T-helper 17 cell (primary cell): ENCODE data around the gene OR8D2. TPM values are rescaled to one million over a fixed set of nuclear protein-coding genes. Genes with fewer than 3 reads are reported as not detected.
"Not testable (repeated sequence)": the region's sequence is repeated elsewhere in the genome, so short reads cannot be mapped to it uniquely, and the experiment has no call there.

Experiments used
- ATAC-seq: fragments of 150-1000 bp; cut with Tn5 transposase; 2 replicates; pipeline ENCODE4 v1.10.0; 2021; ENCODE audit warnings: mild to moderate bottlenecking, moderate library complexity
- DNase-seq, 3 donors: peaks; one replicate each; pipeline versions ENCODE4 v3.0.0 to v3.0.0-alpha.2; 2020 to 2021
- H3K9me3 ChIP-seq: one replicate; pipeline ENCODE4 v1.7.0; 2013; ENCODE audit warnings: low read length, mild to moderate bottlenecking; ENCODE audit not compliant: control insufficient read depth, poor library complexity, severe bottlenecking
- H3K27ac Mint-ChIP-seq: one replicate; pipeline ENCODE4 v1.8.0; 2022; ENCODE audit warnings: mild to moderate bottlenecking, moderate library complexity, mixed read lengths
- H3K27me3 Mint-ChIP-seq: one replicate; pipeline ENCODE4 v1.8.0; 2022; ENCODE audit warnings: mixed read lengths
- H3K36me3 Mint-ChIP-seq: one replicate; pipeline ENCODE4 v1.8.0; 2022; ENCODE audit warnings: low read depth, mixed read lengths
- H3K4me1 Mint-ChIP-seq: one replicate; pipeline ENCODE4 v1.8.0; 2022; ENCODE audit warnings: mild to moderate bottlenecking, mixed read lengths
- H3K4me3 Mint-ChIP-seq: one replicate; pipeline ENCODE4 v1.8.0; 2022; ENCODE audit warnings: mild to moderate bottlenecking, moderate library complexity, mixed read lengths
- total RNA-seq, 4 donors: library from RNA in 2 of 4; stranded (reverse) in 2 of 4; gene quantifications; one replicate each; pipeline ENCODE4 v1.2.3 and lab custom pipeline; 2022 to 2026

Gene OR8D2
- total RNA-seq, 2 donors from 2014 or later: not detected

GRCh38 chr11:124274000-124274399, 46.0 kb downstream of the OR8D2 start:
- DNase-seq (no peak), ATAC-seq (no peak)
- peaks cover 3% of the 10 kb centered on the region for H3K9me3 ChIP-seq
- no peaks in the 10 kb centered on the region for H3K4me1 Mint-ChIP-seq
- H3K27me3 Mint-ChIP-seq: peaks cover 4% of the 10 kb centered on the region
- H3K36me3 Mint-ChIP-seq: no peaks in the 10 kb centered on the region
- no peak overlapping the region for H3K27ac Mint-ChIP-seq
- no peak overlapping the region for H3K4me3 Mint-ChIP-seq

GRCh38 chr11:124270886-124271285, 49.1 kb downstream of the OR8D2 start:
- not testable (repeated sequence) for DNase-seq, ATAC-seq, H3K36me3 Mint-ChIP-seq, H3K27me3 Mint-ChIP-seq, H3K9me3 ChIP-seq, H3K4me1 Mint-ChIP-seq, H3K4me3 Mint-ChIP-seq, H3K27ac Mint-ChIP-seq

Other genes with a start within 250 kb of the OR8D2 start
- gene VWA5A, start 204.7 kb downstream of the OR8D2 start, total RNA-seq: 1 to 10 TPM; 4.7 to 5.4 TPM
- not detected for gene OR10D3, start 136.9 kb downstream of the OR8D2 start, total RNA-seq
- not detected for gene OR8G1, start 79.1 kb downstream of the OR8D2 start, total RNA-seq
- gene OR8G5, start 63.8 kb downstream of the OR8D2 start, total RNA-seq: not detected
- not detected for gene OR8D1, start 6.2 kb downstream of the OR8D2 start, total RNA-seq
- gene OR8B2, start 64.3 kb upstream of the OR8D2 start, total RNA-seq: not detected
- gene OR8B3, start 78.8 kb upstream of the OR8D2 start, total RNA-seq: not detected
- gene OR8B4, start 104.7 kb upstream of the OR8D2 start, total RNA-seq: not detected
- not detected for gene OR8B8, start 125.5 kb upstream of the OR8D2 start, total RNA-seq
- not detected for gene OR8B12, start 223.5 kb upstream of the OR8D2 start, total RNA-seq
- not detected for gene OR8A1, start 249.8 kb upstream of the OR8D2 start, total RNA-seq